Measurements from ENCODE around the gene UBTD2. TPM values are rescaled to one million over a fixed set of nuclear protein-coding genes. Genes with fewer than 3 reads are reported as not detected.

Gene UBTD2
- polyA plus RNA-seq, 3 donors, result 2.3 to 3.2 (median 2.6) TPM

DNA sequence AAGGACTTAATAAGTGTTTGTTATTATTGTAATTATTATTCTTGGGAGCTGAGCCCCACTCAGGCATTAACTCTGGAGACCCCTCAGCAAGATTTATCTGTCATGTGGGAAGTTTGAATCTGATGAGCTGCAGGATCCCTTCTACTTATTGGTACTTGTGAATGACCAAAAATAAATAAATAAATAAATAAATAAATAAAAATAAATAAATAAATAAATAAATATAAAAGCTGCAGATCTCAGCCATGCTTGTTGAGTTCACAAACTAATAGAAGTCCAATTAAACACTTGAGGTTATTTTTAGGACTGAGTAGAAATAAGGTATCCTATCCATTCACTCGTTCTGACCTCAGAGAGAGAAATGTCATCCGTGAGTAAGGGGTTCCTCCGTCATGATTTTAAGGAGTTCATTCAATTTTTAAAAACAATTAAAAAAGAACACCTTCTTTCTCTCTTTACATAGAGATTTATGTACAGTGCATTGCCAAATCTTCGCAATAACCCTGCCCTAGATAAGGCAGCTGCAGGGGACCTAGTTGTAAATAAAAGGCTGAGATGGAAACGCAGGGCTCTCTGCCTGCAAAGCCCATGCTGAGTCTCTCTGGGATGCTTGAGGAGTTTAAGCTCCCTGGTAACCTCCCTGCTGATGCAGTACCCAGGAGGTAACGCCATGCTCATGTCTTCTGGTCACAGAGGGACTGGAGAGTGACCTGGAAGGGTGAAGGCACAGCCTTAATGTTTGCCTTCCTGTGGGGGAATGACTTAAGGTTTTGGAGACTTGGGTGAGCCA, 88.4 kb downstream of the UBTD2 start:
- Mint-ChIP-seq H3K9me3 (peaks cover 3 to 13% (median 5%) of the 10 kb centered on the region in 7 donors), H3K4me1 (peaks cover 13% of the 10 kb centered on the region), H3K36me3 (no peaks in the 10 kb centered on the region), H3K27ac (no peak overlapping the region), H3K4me3 (no peak overlapping the region), H3K27me3 (ENCODE audit: low read depth in 3 of 3) (peaks cover 1 to 9% (median 1%) of the 10 kb centered on the region in 3 donors)
- H3K4me1 ChIP-seq (ENCODE audit: control insufficient read depth in 1 of 2, insufficient read depth in 2 of 2, low read length in 2 of 2), result peaks cover 11 to 13% of the 10 kb centered on the region in 2 donors
- no peaks in the 10 kb centered on the region for H4K20me1 ChIP-seq (ENCODE audit: insufficient read depth, low read length)
- no peaks in the 10 kb centered on the region for H3K27me3 ChIP-seq (ENCODE audit: control insufficient read depth in 2 of 2, insufficient read depth in 2 of 2, low read length in 2 of 2)
- no peak for DNase-seq
- no peak overlapping the region for H3K4me3 ChIP-seq (replicated peaks in 1 of 3; ENCODE audit: low read depth in 2 of 3, low read length in 3 of 3)
- TF ChIP-seq, protein P1, sequence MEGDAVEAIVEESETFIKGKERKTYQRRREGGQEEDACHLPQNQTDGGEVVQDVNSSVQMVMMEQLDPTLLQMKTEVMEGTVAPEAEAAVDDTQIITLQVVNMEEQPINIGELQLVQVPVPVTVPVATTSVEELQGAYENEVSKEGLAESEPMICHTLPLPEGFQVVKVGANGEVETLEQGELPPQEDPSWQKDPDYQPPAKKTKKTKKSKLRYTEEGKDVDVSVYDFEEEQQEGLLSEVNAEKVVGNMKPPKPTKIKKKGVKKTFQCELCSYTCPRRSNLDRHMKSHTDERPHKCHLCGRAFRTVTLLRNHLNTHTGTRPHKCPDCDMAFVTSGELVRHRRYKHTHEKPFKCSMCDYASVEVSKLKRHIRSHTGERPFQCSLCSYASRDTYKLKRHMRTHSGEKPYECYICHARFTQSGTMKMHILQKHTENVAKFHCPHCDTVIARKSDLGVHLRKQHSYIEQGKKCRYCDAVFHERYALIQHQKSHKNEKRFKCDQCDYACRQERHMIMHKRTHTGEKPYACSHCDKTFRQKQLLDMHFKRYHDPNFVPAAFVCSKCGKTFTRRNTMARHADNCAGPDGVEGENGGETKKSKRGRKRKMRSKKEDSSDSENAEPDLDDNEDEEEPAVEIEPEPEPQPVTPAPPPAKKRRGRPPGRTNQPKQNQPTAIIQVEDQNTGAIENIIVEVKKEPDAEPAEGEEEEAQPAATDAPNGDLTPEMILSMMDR (IDR thresholded peaks at IDR 0.05), result no peak
- no peak overlapping the region for H3K27ac ChIP-seq (ENCODE audit: low read depth in 1 of 2, low read length in 2 of 2)
- intact Hi-C loops (cut with micrococcal nuclease), result loop anchor here in 1 of 2 donors (5.0 kb wide), 1 partner anchor 268 kb away; no protein-coding TSS in a partner anchor
- no peak overlapping the region for H3K4me2 ChIP-seq (replicated peaks; ENCODE audit: extremely low read depth, low read length, poor library complexity, severe bottlenecking)
- H2AFZ ChIP-seq (ENCODE audit: insufficient read depth, low read depth, low read length, poor library complexity, severe bottlenecking), result no peak overlapping the region
- no peaks in the 10 kb centered on the region for H3K36me3 ChIP-seq (replicated peaks in 1 of 2; ENCODE audit: control insufficient read depth in 1 of 2, insufficient read depth in 2 of 2, low read length in 2 of 2)
- H3K9ac ChIP-seq (ENCODE audit: insufficient read depth, low read length, poor library complexity, severe bottlenecking), result no peak overlapping the region
- WGBS (ENCODE audit: insufficient coverage), result 74% methylated on average over 2 of the region's 6 CpGs
- no peaks in the 10 kb centered on the region for H3K79me2 ChIP-seq (ENCODE audit: insufficient read depth, low read length)
- H3K9me3 ChIP-seq (replicated peaks in 1 of 2; ENCODE audit: control insufficient read depth in 1 of 2, insufficient read depth in 1 of 2, low read length in 2 of 2), result peaks cover 0 to 3% of the 10 kb centered on the region in 2 donors

DNA sequence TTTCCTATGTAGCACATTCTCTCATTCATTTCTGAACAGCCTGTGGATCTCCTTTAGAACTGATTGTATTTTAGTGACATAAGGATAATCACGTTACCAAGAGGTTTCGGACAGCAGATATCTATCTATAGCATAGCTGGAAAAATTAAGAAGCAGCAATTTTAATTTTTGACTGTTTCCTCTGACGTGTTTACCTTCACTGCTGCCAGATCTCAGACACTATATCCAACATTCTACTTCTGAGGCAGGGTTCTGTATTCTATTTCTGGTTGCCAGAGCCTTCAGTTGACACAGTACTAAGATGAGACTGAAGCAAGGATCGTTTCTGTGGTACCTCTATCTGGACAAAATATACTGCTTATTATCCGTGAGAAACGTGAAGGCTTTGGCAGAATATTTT, 89.7 kb downstream of the UBTD2 start, which contains the start of gene EFCAB9:
EFCAB9 (plus strand) TSS at position 301 of the 400 bp plus-strand sequence; CDS start at position 302, 1 bp downstream.
- Histone ChIP-seq H2AFZ (ENCODE audit: insufficient read depth, low read depth, low read length, poor library complexity, severe bottlenecking) (no peak within 1 kb of the TSS), H3K4me3 (replicated peaks in 1 of 3; ENCODE audit: low read depth in 2 of 3, low read length in 3 of 3) (no peak within 1 kb of the TSS), H3K4me2 (replicated peaks; ENCODE audit: extremely low read depth, low read length, poor library complexity, severe bottlenecking) (no peak within 1 kb of the TSS), H3K27ac (ENCODE audit: low read depth in 1 of 2, low read length in 2 of 2) (no peak within 1 kb of the TSS), H3K27me3 (ENCODE audit: control insufficient read depth in 2 of 2, insufficient read depth in 2 of 2, low read length in 2 of 2) (no peaks in the 10 kb centered on the region), H3K36me3 (replicated peaks in 1 of 2; ENCODE audit: control insufficient read depth in 1 of 2, insufficient read depth in 2 of 2, low read length in 2 of 2) (no peaks in the 10 kb centered on the region), H4K20me1 (ENCODE audit: insufficient read depth, low read length) (peaks cover 4% of the 10 kb centered on the region), H3K79me2 (ENCODE audit: insufficient read depth, low read length) (no peaks in the 10 kb centered on the region), H3K9me3 (replicated peaks in 1 of 2; ENCODE audit: control insufficient read depth in 1 of 2, insufficient read depth in 1 of 2, low read length in 2 of 2) (peaks cover 0 to 3% of the 10 kb centered on the region in 2 donors), H3K9ac (ENCODE audit: insufficient read depth, low read length, poor library complexity, severe bottlenecking) (no peak within 1 kb of the TSS), H3K4me1 (ENCODE audit: control insufficient read depth in 1 of 2, insufficient read depth in 2 of 2, low read length in 2 of 2) (peaks cover 0 to under 1% of the 10 kb centered on the region in 2 donors)
- WGBS (ENCODE audit: insufficient coverage), result 95% methylated on average over 3 of the region's 6 CpGs
- TF ChIP-seq, protein P1 (IDR thresholded peaks at IDR 0.05), result no peak
- DNase-seq, result no peak
- Mint-ChIP-seq H3K36me3 (peaks cover 0 to 2% of the 10 kb centered on the region in 2 donors), H3K27me3 (ENCODE audit: low read depth in 3 of 3) (peaks cover 1 to 9% (median 3%) of the 10 kb centered on the region in 3 donors), H3K4me3 (no peak within 1 kb of the TSS), H3K27ac (no peak within 1 kb of the TSS), H3K4me1 (no peaks in the 10 kb centered on the region), H3K9me3 (peaks cover 3 to 13% (median 5%) of the 10 kb centered on the region in 7 donors)
- intact Hi-C loops (cut with micrococcal nuclease), result no loop called here

Data from CD14-positive monocyte (primary cell).